GM19193 (cell line): ENCODE measurements around the gene KLK11.

Source experiments
- POLR2A ChIP-seq: IDR thresholded peaks from 4 replicates; pipeline ENCODE4 v1.6.1; 2011; ENCODE audit not compliant: insufficient read depth, insufficient read length; ENCODE audit errors: extremely low read depth

The KLK11 gene

DNA sequence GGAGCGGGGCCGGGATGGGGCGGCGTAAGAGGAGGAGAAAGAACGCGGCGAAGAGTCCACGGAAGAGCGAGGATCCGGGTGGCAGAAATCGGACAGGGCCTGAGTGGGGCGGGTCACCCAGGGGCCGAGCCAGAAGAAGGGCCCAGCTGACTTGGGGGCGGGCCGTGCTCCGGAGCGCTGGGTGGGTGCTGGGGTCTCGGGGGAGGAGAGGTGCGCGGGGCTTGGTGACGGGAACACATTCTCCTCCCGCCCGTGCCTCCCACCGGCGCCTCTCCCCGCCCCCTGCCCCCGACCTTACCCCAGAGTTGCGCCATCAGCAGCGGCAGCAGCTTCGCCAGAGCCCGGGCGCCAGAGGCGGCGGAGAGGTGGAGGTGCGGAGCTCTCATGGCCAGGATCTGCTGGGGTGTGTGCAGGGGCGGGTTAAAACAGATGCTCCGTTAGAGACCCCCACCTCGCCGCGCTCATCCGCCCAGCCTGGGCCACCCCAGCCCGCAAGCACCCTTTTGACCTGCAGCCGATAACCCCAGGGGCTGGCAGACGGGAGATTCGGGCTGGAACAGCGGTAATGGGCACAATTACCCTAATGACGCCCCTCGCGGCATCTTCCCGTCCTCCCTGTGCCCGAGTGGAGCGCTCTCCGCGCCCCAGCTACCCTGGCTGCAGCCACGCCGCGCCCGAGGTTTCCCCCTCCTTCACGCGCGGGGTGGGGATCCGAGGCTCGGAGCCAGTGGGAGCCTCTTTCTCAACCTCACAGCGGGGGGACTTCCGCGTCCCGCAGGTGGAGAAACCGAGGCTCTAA is 7.5 kb downstream of the KLK11 start:
- TF ChIP-seq POLR2A, result no peak

DNA sequence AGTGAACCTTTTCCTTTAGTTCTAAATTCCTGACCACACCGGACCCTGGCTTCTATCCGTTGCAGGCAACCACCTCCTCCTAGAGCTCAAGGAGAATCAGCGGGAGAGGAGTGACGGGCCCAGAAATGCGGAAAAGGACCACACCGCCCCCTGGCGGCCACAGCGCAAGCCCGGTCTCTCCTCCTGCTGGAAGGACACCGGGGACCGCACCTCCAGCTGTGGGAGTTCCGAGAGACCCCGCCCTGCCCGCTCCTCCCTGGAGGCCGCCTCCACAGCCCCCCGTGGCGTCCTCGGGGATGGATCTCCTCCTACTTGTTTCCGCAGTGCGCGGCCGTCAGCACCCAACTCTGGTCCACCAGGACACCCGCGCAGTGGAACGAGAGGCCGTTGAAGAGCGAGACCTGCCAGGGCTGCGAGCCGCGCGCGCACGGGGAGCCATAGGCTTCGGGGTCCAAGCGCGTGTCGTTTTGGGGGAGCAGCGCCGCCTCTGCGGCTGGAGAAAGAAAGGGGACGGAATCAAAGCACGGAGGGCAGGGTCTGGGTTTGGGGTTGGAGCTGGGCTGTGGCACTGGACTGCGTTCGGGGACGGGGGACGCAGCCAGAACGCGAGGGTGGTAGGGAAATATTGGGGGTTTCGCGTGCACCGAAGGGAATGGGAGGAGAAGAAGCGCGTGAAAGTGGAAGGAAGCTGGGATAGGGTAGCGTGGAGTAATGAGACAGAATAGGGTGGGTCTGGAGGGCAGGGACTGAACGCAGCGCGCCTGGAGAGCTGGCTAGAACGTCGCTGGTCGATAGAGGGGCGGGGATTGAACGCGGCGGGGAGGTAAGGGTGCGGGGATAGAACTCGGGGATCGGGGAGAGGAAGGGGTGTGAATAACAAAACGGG is 9.4 kb downstream of the KLK11 start:
- no peak for TF ChIP-seq POLR2A

DNA sequence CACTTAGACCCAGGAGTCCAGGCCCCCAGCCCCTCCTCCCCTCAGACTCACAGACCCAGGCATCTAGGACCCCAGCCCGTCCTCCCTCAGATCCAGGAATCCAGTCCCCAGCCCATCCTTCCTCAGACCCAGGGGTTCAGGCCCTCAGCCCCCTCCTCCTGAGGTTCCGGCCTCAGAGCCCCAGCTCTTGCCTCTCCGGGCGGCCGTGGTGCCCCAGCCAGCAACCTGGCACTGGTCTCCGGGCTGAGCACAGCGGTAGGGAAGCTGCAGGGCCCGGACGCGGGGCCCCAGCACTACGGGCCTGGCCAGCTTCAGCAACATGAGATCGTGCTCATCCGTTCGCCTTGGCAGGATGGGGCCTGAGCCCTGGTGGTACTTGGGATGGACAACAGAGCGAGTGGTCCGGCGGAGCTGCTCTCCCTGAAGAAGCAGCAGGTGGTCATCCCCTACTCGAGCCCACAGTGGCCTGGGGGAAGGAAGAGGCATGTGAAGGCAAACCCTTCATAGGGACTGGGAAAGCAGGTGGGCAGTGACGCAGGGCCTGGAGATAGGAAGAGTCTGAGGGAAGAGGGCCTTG is 10.6 kb downstream of the KLK11 start:
- TF ChIP-seq POLR2A, result no peak

DNA sequence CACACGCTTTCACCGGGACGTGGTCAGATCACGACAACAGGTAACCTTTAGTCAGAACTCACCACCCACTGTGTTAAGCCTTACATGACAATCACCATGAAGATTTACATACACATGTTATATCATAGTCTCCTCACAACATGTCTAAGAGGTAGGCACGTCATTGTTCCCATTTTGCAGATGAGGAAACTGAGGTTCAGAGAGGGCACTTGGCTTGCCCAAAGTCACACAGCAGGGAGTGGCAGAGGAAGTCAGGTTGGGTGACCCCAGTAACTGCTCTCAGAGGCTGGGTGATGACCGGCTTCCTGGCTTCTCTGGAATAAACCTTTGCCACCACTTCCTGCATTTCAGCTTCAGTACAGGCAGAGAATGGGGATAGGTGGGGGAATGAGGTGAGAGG is 12.2 kb downstream of the KLK11 start:
- no peak for TF ChIP-seq POLR2A

DNA sequence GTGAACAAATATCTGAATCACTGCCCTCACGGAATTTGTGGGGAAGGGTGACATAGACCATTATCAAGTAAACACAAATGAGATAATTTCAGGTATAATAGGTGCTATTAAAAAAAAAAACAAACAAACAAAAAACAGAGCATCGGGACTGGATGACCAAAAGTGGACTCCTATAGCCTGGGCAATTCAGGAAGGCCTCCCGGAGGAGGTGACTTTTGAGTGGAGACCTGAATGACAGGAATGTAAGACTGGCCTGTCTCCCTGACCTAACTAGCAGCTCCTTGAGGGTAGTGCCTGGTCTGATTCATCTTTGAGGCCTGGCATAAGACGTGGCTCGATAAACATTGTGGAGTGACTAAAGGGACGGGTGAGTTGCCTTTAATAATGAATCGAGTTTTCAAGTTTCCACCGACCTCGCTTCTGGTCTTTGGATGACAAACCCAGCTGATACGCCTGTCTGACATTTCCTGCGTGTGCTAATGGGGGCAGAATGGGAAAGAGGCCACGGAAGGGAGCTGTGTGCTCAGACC is 13.7 kb downstream of the KLK11 start:
- TF ChIP-seq POLR2A, result no peak

DNA sequence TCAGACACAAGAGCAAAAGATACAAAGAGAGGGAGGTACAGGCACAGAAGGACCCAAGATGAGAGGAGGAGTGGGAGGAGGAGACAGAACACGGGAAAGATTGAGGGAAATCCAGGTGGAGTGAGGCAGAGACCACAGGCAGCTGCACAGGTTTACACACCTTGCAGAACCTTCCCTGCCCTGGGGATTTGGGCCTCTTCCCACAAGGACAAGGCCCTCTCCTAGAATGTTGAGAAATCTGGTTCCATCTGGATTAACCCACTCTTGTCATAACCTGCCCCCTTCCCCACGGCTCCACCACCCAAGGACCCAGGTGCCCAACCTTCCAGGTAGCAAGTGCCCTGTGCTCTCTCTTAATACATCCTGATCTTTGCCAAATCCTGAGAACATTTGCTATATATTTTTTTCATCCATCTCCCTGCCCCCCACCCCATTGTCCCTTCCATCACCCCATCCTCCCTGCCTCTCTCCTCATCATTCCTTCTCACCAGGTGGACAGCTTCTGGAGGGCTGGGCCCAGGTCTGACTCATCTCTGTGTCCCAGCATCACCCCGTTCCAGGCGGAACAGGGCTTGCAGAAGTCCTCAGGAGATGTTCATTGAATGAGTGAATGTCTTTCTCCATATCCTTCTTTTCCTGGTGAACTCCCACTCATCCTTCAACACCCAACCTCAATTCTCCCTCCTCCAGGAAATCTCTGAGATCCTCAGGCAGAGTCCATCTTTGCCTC is 16.2 kb downstream of the KLK11 start:
- TF ChIP-seq POLR2A, result no peak

DNA sequence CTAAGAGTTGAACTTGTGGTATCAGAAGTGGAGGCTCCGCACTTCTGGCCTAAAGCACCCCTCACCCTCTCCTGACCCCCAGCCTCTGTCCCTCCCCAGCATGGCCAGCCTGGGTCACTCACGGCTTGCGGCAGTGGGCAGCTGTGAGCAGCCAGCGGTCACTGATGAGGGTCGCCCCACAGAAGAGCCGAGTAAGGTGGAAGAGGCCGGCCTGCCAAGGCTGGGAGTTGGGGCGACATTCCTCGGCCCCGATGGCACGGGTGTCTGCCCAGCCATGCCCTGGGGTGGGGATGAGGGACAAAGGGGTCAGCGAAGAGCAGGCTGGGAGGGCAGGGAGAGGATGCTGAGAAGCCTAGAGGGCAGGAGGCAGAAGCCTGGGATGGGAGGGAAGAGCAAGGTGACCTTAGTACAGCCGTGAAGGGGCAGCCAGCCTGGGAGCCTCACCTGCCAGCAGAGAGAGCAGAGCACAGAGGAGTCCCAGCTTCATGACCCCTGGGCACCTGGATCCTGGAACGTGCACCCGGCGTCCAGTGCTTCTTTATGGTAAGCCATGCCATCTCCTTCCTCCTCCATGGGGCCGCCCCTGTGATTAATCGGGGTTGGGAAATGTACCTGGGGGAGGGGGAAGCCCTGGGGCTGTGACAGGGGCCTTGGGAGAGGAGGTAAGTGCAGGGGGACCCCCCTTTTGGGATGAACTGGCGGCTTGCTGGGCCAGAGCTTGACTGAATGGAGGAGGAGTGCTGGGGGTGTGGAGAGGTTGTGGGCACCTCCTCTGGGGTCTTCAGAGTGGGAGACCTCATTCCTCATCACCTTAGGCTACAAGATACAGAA is 17.1 kb downstream of the KLK11 start:
- no peak for TF ChIP-seq POLR2A

DNA sequence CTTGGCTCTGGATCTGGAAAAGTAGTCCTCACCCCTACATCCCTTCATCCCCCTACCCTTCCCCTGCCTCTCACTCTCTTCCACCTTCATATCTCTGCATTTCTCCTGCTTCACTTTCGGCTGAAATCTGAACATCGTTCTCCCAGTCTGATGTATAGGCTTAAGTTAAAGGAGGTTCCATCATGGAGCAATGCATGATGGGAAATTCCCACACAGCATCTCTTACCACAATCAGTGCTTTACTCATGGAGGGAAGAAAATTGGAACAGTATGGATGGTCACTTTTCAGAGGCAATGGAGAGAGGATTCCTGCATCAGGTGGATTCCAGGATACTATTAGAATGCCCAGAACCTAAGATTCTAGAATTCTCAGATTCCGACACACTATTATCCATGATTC is 18.9 kb downstream of the KLK11 start:
- no peak for TF ChIP-seq POLR2A

DNA sequence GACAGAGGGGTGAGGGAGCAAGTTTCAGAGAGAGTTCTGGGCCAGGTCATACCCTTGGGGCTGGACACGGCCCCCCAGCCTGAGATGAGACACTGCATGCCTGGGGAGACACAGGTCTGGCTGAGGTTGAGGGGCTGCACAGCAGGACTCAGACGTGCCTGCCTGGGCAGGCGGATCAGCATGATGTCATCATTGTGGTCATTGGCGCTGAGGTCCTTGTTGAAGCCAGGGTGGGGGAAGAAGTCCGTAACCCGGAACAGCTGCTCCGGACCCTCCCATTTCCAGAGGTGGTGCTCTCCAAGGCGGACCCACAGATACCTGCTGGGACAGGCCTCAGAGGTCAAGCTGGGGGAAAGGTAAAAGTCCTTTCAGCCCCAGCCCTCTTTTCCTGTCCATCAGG is 20.0 kb downstream of the KLK11 start:
- TF ChIP-seq POLR2A, result no peak

DNA sequence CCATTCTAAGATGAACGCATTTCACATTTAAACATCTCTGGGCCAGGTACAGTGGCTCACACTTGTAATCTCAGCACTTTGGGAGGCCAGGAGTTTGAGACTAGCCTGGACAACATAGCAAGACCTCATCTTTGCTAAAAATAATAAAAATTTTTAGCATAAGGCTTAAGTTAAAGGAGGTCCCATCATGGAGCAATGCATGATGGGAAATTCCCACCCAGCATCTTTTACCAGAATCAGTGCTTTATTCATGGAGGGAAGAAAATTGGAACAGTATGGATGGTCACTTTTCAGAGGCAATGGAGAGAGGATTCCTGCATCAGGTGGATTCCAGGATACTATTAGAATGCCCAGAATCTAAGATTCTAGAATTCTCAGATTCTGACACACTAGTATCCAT is 21.2 kb downstream of the KLK11 start:
- no peak for TF ChIP-seq POLR2A

DNA sequence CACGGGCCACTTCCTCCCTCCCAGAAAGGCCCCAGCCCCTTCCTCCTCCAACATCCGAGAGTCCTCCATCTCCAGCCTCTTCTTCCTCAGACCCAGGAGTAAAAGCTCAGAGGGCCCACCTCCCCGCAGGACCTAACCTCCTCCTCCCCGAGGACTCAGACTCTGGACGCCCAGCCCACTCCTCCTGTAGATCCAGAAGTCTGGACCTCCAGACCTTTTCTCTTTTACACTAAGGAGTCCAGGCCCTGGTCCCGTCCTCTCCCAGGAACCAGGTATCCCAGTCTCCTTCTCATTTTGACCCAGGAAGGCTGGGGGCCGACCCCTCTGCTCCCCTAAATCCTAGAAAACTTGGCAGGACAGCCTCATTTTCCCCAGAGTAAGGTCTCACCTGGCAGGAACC is 23.1 kb downstream of the KLK11 start:
- no peak for TF ChIP-seq POLR2A

DNA sequence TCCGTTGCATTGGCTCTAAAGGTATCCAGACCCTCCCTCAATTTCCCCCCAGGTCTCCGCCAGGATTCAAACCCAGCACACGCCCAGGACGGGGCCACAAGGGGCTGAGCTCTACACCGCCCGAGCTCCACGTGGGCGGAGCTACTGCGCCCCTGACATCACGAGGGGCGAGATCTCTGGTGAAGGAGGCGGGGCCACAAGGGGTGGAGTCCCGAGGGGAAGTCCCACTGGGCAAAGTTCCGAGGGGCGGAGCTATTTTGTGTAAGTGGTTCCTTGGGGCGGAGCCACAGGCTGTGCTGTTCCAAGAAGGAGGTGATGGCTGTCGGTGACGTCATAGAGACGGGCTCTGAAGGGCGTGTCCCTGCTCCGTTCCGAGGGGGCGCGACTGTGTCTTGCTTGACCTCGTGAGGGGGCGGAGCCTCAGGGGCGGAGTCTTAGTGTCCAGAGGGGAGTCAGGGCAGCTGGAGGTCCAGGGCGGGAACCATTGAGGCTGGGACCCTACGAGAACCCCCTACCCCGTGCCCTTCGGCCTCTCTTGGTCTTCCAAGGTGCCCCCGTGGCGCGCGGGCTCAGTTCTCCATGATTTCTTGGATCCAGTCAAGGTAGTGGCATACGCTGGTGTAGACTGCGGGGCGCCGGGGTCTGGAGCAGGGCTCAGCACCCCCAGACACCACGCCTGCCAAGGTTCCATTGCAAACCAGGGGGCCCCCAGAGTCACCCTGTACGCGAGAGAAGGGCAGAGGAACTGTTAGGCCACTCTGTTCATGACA is 23.7 kb downstream of the KLK11 start:
- no peak for TF ChIP-seq POLR2A

DNA sequence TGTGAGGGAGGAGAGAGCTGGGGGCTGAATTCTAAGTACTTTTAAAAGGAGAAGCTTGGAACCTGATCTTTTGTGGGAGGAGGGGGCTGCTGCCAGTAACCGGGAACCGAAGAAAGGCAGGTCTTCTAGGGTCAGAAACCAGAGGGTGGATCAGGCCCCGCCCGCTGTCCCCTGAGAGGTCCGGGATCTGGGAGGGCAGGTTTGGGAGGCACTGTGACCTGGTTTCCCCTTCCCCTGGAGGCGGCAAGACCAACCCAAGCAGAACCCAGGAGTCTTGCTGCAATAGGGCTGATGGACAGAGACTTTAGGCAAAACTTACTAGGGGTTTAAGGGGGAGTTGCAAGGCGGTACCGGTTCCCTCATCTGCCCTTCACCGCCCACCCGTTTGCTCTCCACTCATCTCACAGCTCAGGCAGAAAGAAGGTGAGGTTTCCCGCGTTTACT is 24.3 kb downstream of the KLK11 start:
- TF ChIP-seq POLR2A, result no peak

DNA sequence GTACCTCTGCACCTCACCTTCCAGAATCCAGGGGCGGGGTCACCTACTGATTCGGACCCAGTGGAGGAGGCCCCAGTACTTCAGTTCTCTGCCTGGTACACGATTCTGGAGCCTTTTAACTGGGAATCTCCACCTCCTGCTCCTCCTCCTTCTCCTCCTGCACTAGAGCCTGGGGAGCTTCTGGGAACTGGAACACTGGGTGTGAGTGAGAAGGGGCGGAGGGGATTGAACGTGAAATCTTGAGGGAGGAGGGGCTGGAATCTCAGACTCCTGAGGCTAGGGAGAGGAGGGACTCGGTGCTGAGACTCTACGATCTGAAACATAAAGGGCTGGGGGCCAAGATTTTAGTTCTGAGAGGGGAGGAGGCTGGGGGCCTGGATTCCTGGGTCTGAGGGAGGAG is 24.9 kb downstream of the KLK11 start, which contains the start of gene KLK8:
TSS of gene KLK8 (minus strand) at position 90 of the 400 bp plus-strand sequence. CDS start 437 bp downstream, outside the sequence.
- TF ChIP-seq POLR2A, result no peak

DNA sequence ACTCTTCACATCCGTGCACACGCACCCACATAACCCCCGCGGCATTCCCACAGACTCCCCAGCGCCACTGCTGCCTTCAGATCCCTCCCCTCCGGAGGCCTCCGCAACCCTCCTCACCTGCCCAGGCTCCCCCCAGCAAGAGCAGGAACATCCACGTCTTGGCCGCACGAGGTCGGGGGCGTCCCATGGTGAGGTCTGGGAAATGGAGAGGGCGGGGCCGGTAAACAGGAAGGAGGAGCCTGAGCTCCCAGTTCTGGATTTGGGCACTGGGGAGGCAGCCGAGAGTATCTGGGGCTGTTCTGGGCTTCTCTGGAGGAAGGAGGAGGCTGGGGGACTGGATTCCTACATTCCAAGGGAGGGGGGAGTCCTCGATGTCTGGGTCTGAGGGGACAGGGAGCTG is 25.4 kb downstream of the KLK11 start:
- no peak for TF ChIP-seq POLR2A
